ENCODE results near the gene SYT13. TPM values are rescaled to one million over a fixed set of nuclear protein-coding genes. Genes with fewer than 3 reads are reported as not detected.

The SYT13 gene
- total RNA-seq, 1 donor from 2014 or later: 17.4 TPM

DNA sequence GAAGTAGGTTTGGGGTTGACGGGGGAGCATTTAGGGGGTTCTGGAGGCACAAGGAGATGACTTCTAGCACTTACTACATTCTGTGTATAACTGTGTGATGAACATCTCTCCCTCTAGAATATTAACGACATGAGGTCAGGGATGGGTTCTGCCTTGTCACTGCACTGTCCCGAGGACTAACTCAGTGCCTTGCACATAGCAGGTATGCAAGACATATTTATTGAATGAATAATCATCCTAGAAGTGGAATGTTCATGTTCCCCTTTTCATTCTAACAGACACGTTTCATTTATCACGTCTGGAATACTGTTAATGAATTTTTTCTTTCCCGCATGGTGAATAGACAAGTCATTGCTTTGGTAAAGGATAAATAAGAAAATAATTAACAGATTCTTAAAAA lies 12.6 kb downstream of the SYT13 start:
- TF ChIP-seq, protein P1, sequence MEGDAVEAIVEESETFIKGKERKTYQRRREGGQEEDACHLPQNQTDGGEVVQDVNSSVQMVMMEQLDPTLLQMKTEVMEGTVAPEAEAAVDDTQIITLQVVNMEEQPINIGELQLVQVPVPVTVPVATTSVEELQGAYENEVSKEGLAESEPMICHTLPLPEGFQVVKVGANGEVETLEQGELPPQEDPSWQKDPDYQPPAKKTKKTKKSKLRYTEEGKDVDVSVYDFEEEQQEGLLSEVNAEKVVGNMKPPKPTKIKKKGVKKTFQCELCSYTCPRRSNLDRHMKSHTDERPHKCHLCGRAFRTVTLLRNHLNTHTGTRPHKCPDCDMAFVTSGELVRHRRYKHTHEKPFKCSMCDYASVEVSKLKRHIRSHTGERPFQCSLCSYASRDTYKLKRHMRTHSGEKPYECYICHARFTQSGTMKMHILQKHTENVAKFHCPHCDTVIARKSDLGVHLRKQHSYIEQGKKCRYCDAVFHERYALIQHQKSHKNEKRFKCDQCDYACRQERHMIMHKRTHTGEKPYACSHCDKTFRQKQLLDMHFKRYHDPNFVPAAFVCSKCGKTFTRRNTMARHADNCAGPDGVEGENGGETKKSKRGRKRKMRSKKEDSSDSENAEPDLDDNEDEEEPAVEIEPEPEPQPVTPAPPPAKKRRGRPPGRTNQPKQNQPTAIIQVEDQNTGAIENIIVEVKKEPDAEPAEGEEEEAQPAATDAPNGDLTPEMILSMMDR (conservative IDR thresholded peaks at IDR 0.05): no peak
- no peak overlapping the region for H3K27ac Mint-ChIP-seq
- H3K27me3 Mint-ChIP-seq: peaks cover 36% of the 10 kb centered on the region
- no peaks in the 10 kb centered on the region for H3K36me3 Mint-ChIP-seq
- H3K4me3 Mint-ChIP-seq: no peak overlapping the region
- no peaks in the 10 kb centered on the region for H3K9me3 Mint-ChIP-seq
- H3K4me1 Mint-ChIP-seq (ENCODE audit: unreplicated experiment): no peaks in the 10 kb centered on the region
- no peak for DNase-seq (ENCODE audit: extremely low spot score, unreplicated experiment)

DNA sequence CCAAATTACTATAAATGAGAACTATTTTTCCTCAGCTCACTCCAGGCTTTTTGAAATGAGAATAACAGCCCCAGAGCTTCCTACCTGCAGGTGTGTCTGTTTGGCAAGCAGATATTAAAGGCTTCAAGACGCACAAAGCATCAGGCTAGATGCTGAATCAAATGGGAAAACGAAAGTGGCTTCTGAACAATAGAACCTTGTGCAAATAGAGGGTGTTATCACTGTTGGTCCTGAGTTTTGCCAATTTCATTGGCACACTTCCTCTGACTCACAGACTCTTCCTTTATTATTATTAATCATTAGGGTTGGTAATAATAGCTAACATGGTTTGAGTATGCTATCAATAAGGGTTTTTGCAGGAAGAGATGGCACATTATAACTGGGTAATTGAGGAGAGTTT lies 13.4 kb downstream of the SYT13 start:
- H3K27me3 Mint-ChIP-seq: peaks cover 36% of the 10 kb centered on the region
- H3K36me3 Mint-ChIP-seq: no peaks in the 10 kb centered on the region
- H3K27ac Mint-ChIP-seq: no peak overlapping the region
- no peak overlapping the region for H3K4me3 Mint-ChIP-seq
- peaks cover 3% of the 10 kb centered on the region for H3K4me1 Mint-ChIP-seq (ENCODE audit: unreplicated experiment)
- TF ChIP-seq, protein P1 (conservative IDR thresholded peaks at IDR 0.05): no peak
- DNase-seq (ENCODE audit: extremely low spot score, unreplicated experiment): no peak
- no peaks in the 10 kb centered on the region for H3K9me3 Mint-ChIP-seq

DNA sequence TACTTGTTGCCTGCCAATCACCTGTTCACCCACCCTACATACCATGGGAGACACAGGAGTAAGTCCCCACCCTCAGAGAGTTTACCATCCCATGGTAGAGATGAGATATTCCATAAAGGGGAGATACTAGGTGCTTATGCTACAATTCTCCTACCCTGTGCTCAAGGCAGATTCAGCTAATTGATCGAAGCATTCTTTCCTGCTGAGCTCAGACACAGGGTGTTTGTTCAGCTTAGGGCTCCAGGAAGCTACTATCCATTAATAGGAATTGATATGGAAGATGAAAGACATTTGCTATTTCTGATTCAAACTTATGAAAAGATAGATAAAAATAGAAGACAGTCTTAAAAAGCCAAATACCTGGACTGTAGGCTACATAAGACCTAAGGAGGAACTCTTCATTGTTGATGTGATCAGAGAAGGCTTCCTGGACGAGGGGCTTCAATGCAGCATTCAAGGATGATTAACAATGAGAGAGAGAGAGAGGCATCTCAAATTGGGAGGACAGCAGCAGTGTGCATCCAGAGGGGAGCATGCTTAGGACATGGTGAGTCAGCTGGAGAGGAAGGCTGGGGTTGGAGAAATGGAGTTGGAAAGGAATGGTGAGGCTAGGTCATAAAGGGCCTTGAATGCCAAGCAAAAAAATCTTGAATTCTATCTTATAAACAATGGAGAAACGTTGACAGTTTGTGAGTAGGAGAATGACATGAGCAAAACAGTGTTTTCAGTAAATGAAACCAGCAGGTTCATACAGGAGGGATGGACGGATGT lies 15.0 kb downstream of the SYT13 start:
- TF ChIP-seq, protein P1 (conservative IDR thresholded peaks at IDR 0.05): no peak
- H3K27ac Mint-ChIP-seq: no peak overlapping the region

DNA sequence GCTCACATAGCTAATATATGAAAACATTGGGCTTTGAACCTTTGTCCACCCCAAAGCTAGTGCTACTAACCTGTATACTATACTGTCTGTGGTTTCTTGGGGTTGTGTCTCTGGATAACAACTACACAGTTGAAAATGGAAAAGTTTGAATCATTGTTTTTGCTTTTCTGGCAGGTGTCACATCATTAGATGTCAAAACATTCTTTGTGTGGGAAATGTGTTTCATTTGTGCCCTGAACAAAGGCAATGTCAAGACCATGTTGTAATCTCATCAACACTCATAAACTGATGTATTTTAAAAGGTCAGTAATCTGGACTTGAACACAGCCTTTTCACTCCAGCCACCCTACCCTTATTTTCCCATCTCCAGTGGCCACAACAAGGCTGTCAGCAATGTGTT lies 16.5 kb downstream of the SYT13 start:
- H3K27me3 Mint-ChIP-seq: peaks cover 33% of the 10 kb centered on the region
- no peak for DNase-seq (ENCODE audit: extremely low spot score, unreplicated experiment)
- TF ChIP-seq, protein P1 (conservative IDR thresholded peaks at IDR 0.05): no peak
- no peak overlapping the region for H3K27ac Mint-ChIP-seq
- H3K36me3 Mint-ChIP-seq: no peaks in the 10 kb centered on the region
- H3K9me3 Mint-ChIP-seq: no peaks in the 10 kb centered on the region
- peaks cover 5% of the 10 kb centered on the region for H3K4me1 Mint-ChIP-seq (ENCODE audit: unreplicated experiment)
- H3K4me3 Mint-ChIP-seq: no peak overlapping the region

More for the DNA sequence above, 15.0 kb downstream of the SYT13 start:
- H3K4me3 Mint-ChIP-seq: no peak overlapping the region
- H3K27me3 Mint-ChIP-seq: peaks cover 36% of the 10 kb centered on the region
- H3K4me1 Mint-ChIP-seq (ENCODE audit: unreplicated experiment): peaks cover 5% of the 10 kb centered on the region
- H3K9me3 Mint-ChIP-seq: no peaks in the 10 kb centered on the region
- no peak for DNase-seq (ENCODE audit: extremely low spot score, unreplicated experiment)
- no peaks in the 10 kb centered on the region for H3K36me3 Mint-ChIP-seq

DNA sequence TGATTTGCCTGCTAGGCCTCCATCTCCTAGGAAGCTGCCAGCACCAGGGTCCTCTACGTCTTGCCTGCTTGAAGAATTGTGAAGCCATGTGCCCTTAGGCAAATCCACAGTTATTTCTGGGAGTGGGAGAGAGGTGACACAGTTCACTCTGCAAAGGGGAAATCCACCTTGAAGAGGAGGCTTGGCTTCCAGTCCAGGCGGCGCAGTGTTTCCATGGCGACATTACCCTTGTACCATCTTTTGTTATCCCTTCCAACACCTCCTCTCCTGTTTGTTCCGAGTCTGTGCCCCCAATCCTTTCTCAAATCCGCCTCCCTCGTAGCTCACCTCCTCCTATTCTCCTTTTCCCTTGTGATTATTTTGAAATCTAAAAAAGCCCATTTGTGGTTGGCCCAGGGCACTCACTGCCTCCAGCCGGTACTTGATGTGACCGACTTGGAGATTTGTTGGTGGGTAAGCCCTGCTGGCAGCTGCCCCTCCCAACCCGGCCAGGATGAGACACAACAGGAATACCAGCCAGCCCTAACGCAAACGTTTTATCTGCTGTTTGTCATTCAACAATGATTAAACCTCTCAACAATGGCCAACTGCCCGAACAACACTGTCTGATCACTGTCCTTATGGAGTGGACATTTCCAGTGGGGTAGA lies 18.4 kb downstream of the SYT13 start:
- TF ChIP-seq, protein P1 (conservative IDR thresholded peaks at IDR 0.05): no peak
- Mint-ChIP-seq H3K27me3 (peaks cover 23% of the 10 kb centered on the region), H3K4me1 (ENCODE audit: unreplicated experiment) (peaks cover 5% of the 10 kb centered on the region)

More for the DNA sequence above, 18.4 kb downstream of the SYT13 start:
- Mint-ChIP-seq H3K36me3 (no peaks in the 10 kb centered on the region), H3K4me3 (no peak overlapping the region), H3K27ac (no peak overlapping the region), H3K9me3 (no peaks in the 10 kb centered on the region)
- DNase-seq (ENCODE audit: extremely low spot score, unreplicated experiment): no peak
